Measurements from ENCODE around the gene SAMD4B.
A peak's percentile ranks its signal among the peaks of the same experiment; 100 is the strongest.

The SAMD4B gene

GRCh38 chr19:39316627-39317321 is 25.4 kb upstream of the SAMD4B start:
- no peaks in the 10 kb centered on the region for H3K36me3 ChIP-seq (ENCODE audit: insufficient read depth, low read length)
- no peaks in the 10 kb centered on the region for H3K4me1 ChIP-seq (ENCODE audit: insufficient read depth, low read length)
- H3K9me3 ChIP-seq (ENCODE audit: low read length) = no peaks in the 10 kb centered on the region
- no peak overlapping the region for H3K9ac ChIP-seq (ENCODE audit: low read length)
- no peak overlapping the region for H3K4me3 ChIP-seq (ENCODE audit: low read depth in 1 of 2, low read length in 2 of 2)
- H3K27me3 ChIP-seq (ENCODE audit: control insufficient read depth in 1 of 2, insufficient read depth in 2 of 2, low read length in 2 of 2) = no peaks in the 10 kb centered on the region
- no peak overlapping the region for H3K27ac ChIP-seq (ENCODE audit: low read depth, low read length)

- Histone ChIP-seq H3K27me3 (ENCODE audit: control insufficient read depth in 1 of 2, insufficient read depth in 2 of 2, low read length in 2 of 2) (no peaks in the 10 kb centered on the region), H3K4me1 (ENCODE audit: insufficient read depth, low read length) (no peaks in the 10 kb centered on the region), H3K9ac (ENCODE audit: low read length) (no peak overlapping the region), H3K4me3 (ENCODE audit: low read depth in 1 of 2, low read length in 2 of 2) (no peak overlapping the region), H3K36me3 (ENCODE audit: insufficient read depth, low read length) (no peaks in the 10 kb centered on the region), H3K9me3 (ENCODE audit: low read length) (no peaks in the 10 kb centered on the region), H3K27ac (ENCODE audit: low read depth, low read length) (no peak overlapping the region)
Measured at GRCh38 chr19:39317476-39317875, 24.7 kb upstream of the SAMD4B start.

- H3K36me3 ChIP-seq (ENCODE audit: insufficient read depth, low read length) = no peaks in the 10 kb centered on the region
- no peaks in the 10 kb centered on the region for H3K27me3 ChIP-seq (ENCODE audit: control insufficient read depth in 1 of 2, insufficient read depth in 2 of 2, low read length in 2 of 2)
- H3K27ac ChIP-seq (ENCODE audit: low read depth, low read length) = no peak overlapping the region
- H3K9me3 ChIP-seq (ENCODE audit: low read length) = no peaks in the 10 kb centered on the region
- no peak overlapping the region for H3K9ac ChIP-seq (ENCODE audit: low read length)
- H3K4me3 ChIP-seq (ENCODE audit: low read depth in 1 of 2, low read length in 2 of 2) = no peak overlapping the region
- no peaks in the 10 kb centered on the region for H3K4me1 ChIP-seq (ENCODE audit: insufficient read depth, low read length)
Measured at GRCh38 chr19:39318071-39318470, 24.1 kb upstream of the SAMD4B start.

GRCh38 chr19:39318690-39319089 is 23.5 kb upstream of the SAMD4B start:
- H3K27ac ChIP-seq (ENCODE audit: low read depth, low read length) = no peak overlapping the region
- H3K27me3 ChIP-seq (ENCODE audit: control insufficient read depth in 1 of 2, insufficient read depth in 2 of 2, low read length in 2 of 2) = no peaks in the 10 kb centered on the region
- no peaks in the 10 kb centered on the region for H3K4me1 ChIP-seq (ENCODE audit: insufficient read depth, low read length)
- H3K36me3 ChIP-seq (ENCODE audit: insufficient read depth, low read length) = no peaks in the 10 kb centered on the region
- no peak overlapping the region for H3K4me3 ChIP-seq (ENCODE audit: low read depth in 1 of 2, low read length in 2 of 2)
- H3K9me3 ChIP-seq (ENCODE audit: low read length) = no peaks in the 10 kb centered on the region
- H3K9ac ChIP-seq (ENCODE audit: low read length) = no peak overlapping the region

- no peak overlapping the region for H3K4me3 ChIP-seq (ENCODE audit: low read depth in 1 of 2, low read length in 2 of 2)
- no peaks in the 10 kb centered on the region for H3K27me3 ChIP-seq (ENCODE audit: control insufficient read depth in 1 of 2, insufficient read depth in 2 of 2, low read length in 2 of 2)
- H3K9me3 ChIP-seq (ENCODE audit: low read length) = no peaks in the 10 kb centered on the region
- H3K9ac ChIP-seq (ENCODE audit: low read length) = no peak overlapping the region
- no peak overlapping the region for H3K27ac ChIP-seq (ENCODE audit: low read depth, low read length)
- no peaks in the 10 kb centered on the region for H3K36me3 ChIP-seq (ENCODE audit: insufficient read depth, low read length)
- no peaks in the 10 kb centered on the region for H3K4me1 ChIP-seq (ENCODE audit: insufficient read depth, low read length)
Measured at GRCh38 chr19:39319098-39319891, 22.9 kb upstream of the SAMD4B start.

GRCh38 chr19:39319892-39320248 is 22.4 kb upstream of the SAMD4B start:
- Histone ChIP-seq H3K9me3 (ENCODE audit: low read length) (no peaks in the 10 kb centered on the region), H3K27me3 (ENCODE audit: control insufficient read depth in 1 of 2, insufficient read depth in 2 of 2, low read length in 2 of 2) (no peaks in the 10 kb centered on the region), H3K9ac (ENCODE audit: low read length) (no peak overlapping the region), H3K27ac (ENCODE audit: low read depth, low read length) (no peak overlapping the region), H3K4me1 (ENCODE audit: insufficient read depth, low read length) (no peaks in the 10 kb centered on the region), H3K4me3 (ENCODE audit: low read depth in 1 of 2, low read length in 2 of 2) (peak overlapping the region; percentile 53 to 79), H3K36me3 (ENCODE audit: insufficient read depth, low read length) (no peaks in the 10 kb centered on the region)

GRCh38 chr19:39321117-39321831 is 20.9 kb upstream of the SAMD4B start:
- Histone ChIP-seq H3K9ac (ENCODE audit: low read length) (no peak overlapping the region), H3K9me3 (ENCODE audit: low read length) (no peaks in the 10 kb centered on the region), H3K36me3 (ENCODE audit: insufficient read depth, low read length) (no peaks in the 10 kb centered on the region), H3K27ac (ENCODE audit: low read depth, low read length) (no peak overlapping the region), H3K27me3 (ENCODE audit: control insufficient read depth in 1 of 2, insufficient read depth in 2 of 2, low read length in 2 of 2) (no peaks in the 10 kb centered on the region), H3K4me1 (ENCODE audit: insufficient read depth, low read length) (no peaks in the 10 kb centered on the region), H3K4me3 (ENCODE audit: low read depth in 1 of 2, low read length in 2 of 2) (no peak overlapping the region)

- Histone ChIP-seq H3K9ac (ENCODE audit: low read length) (no peak overlapping the region), H3K9me3 (ENCODE audit: low read length) (no peaks in the 10 kb centered on the region), H3K27me3 (ENCODE audit: control insufficient read depth in 1 of 2, insufficient read depth in 2 of 2, low read length in 2 of 2) (no peaks in the 10 kb centered on the region), H3K27ac (ENCODE audit: low read depth, low read length) (no peak overlapping the region), H3K4me3 (ENCODE audit: low read depth in 1 of 2, low read length in 2 of 2) (no peak overlapping the region), H3K4me1 (ENCODE audit: insufficient read depth, low read length) (no peaks in the 10 kb centered on the region), H3K36me3 (ENCODE audit: insufficient read depth, low read length) (no peaks in the 10 kb centered on the region)
Measured at GRCh38 chr19:39321832-39322176, 20.4 kb upstream of the SAMD4B start.

- no peaks in the 10 kb centered on the region for H3K27me3 ChIP-seq (ENCODE audit: control insufficient read depth in 1 of 2, insufficient read depth in 2 of 2, low read length in 2 of 2)
- H3K4me1 ChIP-seq (ENCODE audit: insufficient read depth, low read length) = no peaks in the 10 kb centered on the region
- no peak overlapping the region for H3K27ac ChIP-seq (ENCODE audit: low read depth, low read length)
- no peak overlapping the region for H3K9ac ChIP-seq (ENCODE audit: low read length)
- no peaks in the 10 kb centered on the region for H3K36me3 ChIP-seq (ENCODE audit: insufficient read depth, low read length)
- no peaks in the 10 kb centered on the region for H3K9me3 ChIP-seq (ENCODE audit: low read length)
- H3K4me3 ChIP-seq (ENCODE audit: low read depth in 1 of 2, low read length in 2 of 2) = no peak overlapping the region
Measured at GRCh38 chr19:39324242-39324842, 17.9 kb upstream of the SAMD4B start.

- no peaks in the 10 kb centered on the region for H3K9me3 ChIP-seq (ENCODE audit: low read length)
- H3K4me3 ChIP-seq (ENCODE audit: low read depth in 1 of 2, low read length in 2 of 2) = no peak overlapping the region
- H3K27ac ChIP-seq (ENCODE audit: low read depth, low read length) = no peak overlapping the region
- H3K36me3 ChIP-seq (ENCODE audit: insufficient read depth, low read length) = no peaks in the 10 kb centered on the region
- H3K27me3 ChIP-seq (ENCODE audit: control insufficient read depth in 1 of 2, insufficient read depth in 2 of 2, low read length in 2 of 2) = no peaks in the 10 kb centered on the region
- H3K4me1 ChIP-seq (ENCODE audit: insufficient read depth, low read length) = no peaks in the 10 kb centered on the region
- no peak overlapping the region for H3K9ac ChIP-seq (ENCODE audit: low read length)
Measured at GRCh38 chr19:39325778-39326665, 16.2 kb upstream of the SAMD4B start.
